ENCODE results near the gene CEMP1.

GRCh38 chr16:2482708-2483534 lies 48.3 kb downstream of the CEMP1 start:
- no peak for TF ChIP-seq CTCF (IDR thresholded peaks at IDR 0.05)
- no peak for TF ChIP-seq POLR2A (IDR thresholded peaks at IDR 0.05)
- no peak for TF ChIP-seq POLR2AphosphoS5 (IDR thresholded peaks at IDR 0.05)
- TF ChIP-seq EP300 (IDR thresholded peaks at IDR 0.05), result no peak

Data from suprapubic skin (tissue), 4 donors.